Measurements from ENCODE around the gene PSME3IP1. TPM values are rescaled to one million over a fixed set of nuclear protein-coding genes. Genes with fewer than 3 reads are reported as not detected.

Gene PSME3IP1
- total and polyA plus RNA-seq, 2 of the 8 experiments (the other 6 are each of a cell fraction or from before 2014, with no cell fraction given): 95.1 to 98.3 TPM

DNA sequence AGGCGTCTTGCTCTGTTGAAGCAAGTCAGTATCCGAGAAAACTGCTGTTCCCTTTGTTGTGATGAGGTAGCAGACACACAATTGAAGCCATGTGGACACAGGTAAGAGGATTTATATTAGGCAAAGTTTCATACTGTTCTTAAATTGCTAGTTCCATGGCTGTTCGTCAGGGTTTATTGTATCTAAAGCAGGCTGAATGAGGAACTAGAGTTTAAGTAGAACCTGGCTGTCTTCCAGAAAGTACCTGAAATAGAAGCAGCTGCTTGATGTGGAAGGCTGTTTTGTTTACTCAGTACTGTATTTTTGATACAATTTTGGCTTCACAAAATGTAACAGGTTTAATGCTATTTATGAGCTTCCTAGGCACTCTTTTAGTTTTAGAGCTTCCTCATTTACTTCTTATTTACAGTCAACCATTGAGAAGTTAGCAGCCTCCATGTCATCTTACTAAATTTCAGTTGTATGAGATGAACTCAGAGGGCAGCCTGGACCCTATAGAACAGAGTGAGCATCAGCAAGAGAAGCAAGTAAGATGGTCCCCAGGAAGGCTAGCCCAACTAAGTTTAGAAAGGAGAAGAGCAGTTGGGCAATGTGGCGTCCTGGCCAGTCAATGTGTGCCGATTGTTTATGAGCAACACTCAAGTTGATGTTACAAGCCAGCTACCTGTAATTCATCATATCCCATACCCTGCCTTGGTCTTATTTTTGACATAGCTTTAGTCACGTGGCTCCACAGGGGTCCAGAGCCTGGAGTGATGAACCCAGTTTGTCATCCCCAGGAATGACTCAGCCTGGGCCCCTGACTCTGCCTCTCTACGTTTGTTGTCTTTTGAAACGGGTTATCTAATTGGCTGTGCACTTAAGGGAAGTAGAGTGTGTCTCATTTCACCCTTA lies 49.5 kb upstream of the PSME3IP1 start:
- ChIA-PET POLR2A (ENCODE audit: partially characterized antibody) (interaction anchor here (1.4 kb wide), 1 partner anchor 10 kb away, joined by 3 read pairs; no protein-coding TSS in a partner anchor), CTCF (ENCODE audit: partially characterized antibody) (interaction anchor here (0.5 to 1.3 kb wide), 2 partner anchors 12 to 14 kb away, joined by 3 read pairs; no protein-coding TSS in a partner anchor)

More for the DNA sequence above, 49.5 kb upstream of the PSME3IP1 start:
- DNase-seq (ENCODE audit: low read depth in 1 of 2, low spot score in 2 of 2) (no peak), FAIRE-seq (no peak)
- Histone ChIP-seq H3K9me3 (ENCODE audit: insufficient read depth in 2 of 2, low read depth in 1 of 2, low read length in 1 of 2) (no peaks in the 10 kb centered on the region), H3K27me3 (replicated peaks in 1 of 4; ENCODE audit: control insufficient read depth in 3 of 4, extremely low read depth in 1 of 4, insufficient read depth in 3 of 4, low read length in 3 of 4) (no peaks in the 10 kb centered on the region), H2BK20ac (ENCODE audit: low read length) (no peak overlapping the region), H3K14ac (ENCODE audit: insufficient read length) (no peak overlapping the region), H3K27ac (ENCODE audit: low read depth, low read length) (no peak overlapping the region), H3K4me3 (ENCODE audit: extremely low read depth in 1 of 4, insufficient read depth in 2 of 4, low read depth in 3 of 4, low read length in 4 of 4) (no peak overlapping the region), H4K91ac (replicated peaks; ENCODE audit: insufficient read length, low read length) (no peak overlapping the region), H3K9ac (replicated peaks in 1 of 4; ENCODE audit: extremely low read depth in 1 of 4, low read depth in 3 of 4, low read length in 3 of 4) (no peak overlapping the region), H2BK120ac (replicated peaks; ENCODE audit: low read depth, low read length) (no peak overlapping the region), H3K18ac (ENCODE audit: extremely low read depth, low read length) (no peak overlapping the region), H2AFZ (ENCODE audit: low read length) (no peak overlapping the region), H3K23me2 (ENCODE audit: low read depth, low read length) (peaks cover 2% of the 10 kb centered on the region), H2AK5ac (ENCODE audit: low read depth, low read length) (no peak overlapping the region), H3K4me2 (ENCODE audit: insufficient read depth in 1 of 2, low read depth in 2 of 2, low read length in 2 of 2) (no peak overlapping the region), H4K8ac (ENCODE audit: extremely low read depth, insufficient read depth, low read length) (no peak overlapping the region), H2BK5ac (ENCODE audit: low read depth, low read length) (no peak overlapping the region), H3K56ac (replicated peaks; ENCODE audit: insufficient read length, low read depth, low read length) (no peak overlapping the region), H2BK12ac (ENCODE audit: low read depth, low read length) (no peak overlapping the region), H4K5ac (ENCODE audit: insufficient read length, low read depth, low read length) (no peak overlapping the region), H3K79me1 (ENCODE audit: low read depth, low read length) (no peaks in the 10 kb centered on the region), H3K23ac (ENCODE audit: insufficient read length) (no peak overlapping the region), H3K36me3 (ENCODE audit: control insufficient read depth in 2 of 4, insufficient read depth in 4 of 4, low read length in 3 of 4) (peaks cover 18 to 45% (median 32%) of the 10 kb centered on the region in 4 experiments; a peak in 7 of 8 replicates), H3K4me1 (replicated peaks in 1 of 4; ENCODE audit: control insufficient read depth in 3 of 4, insufficient read depth in 4 of 4, low read length in 3 of 4) (no peaks in the 10 kb centered on the region), H4K20me1 (replicated peaks in 1 of 2; ENCODE audit: control insufficient read depth in 1 of 2, insufficient read depth in 2 of 2, low read length in 2 of 2) (no peaks in the 10 kb centered on the region), H3K4ac (replicated peaks; ENCODE audit: insufficient read length, low read depth, low read length) (no peak overlapping the region), H2BK15ac (ENCODE audit: low read length) (no peak overlapping the region), H3K79me2 (ENCODE audit: control insufficient read depth in 1 of 2, insufficient read depth in 2 of 2, low read length in 2 of 2) (no peaks in the 10 kb centered on the region)
- TF ChIP-seq ZNF274 (IDR thresholded peaks at IDR 0.05; ENCODE audit: borderline replicate concordance, extremely low read depth, low read length): no peak
- TF ChIP-seq NRF1 (IDR thresholded peaks at IDR 0.05; ENCODE audit: low read depth, low read length): no peak
- no peak for TF ChIP-seq EP300 (IDR thresholded peaks at IDR 0.05; ENCODE audit: borderline replicate concordance in 1 of 2, low read depth in 2 of 2, low read length in 2 of 2)
- no peak for TF ChIP-seq FOSL1 (IDR thresholded peaks at IDR 0.05; ENCODE audit: insufficient read depth, low read depth, low read length)
- TF ChIP-seq, protein P1, sequence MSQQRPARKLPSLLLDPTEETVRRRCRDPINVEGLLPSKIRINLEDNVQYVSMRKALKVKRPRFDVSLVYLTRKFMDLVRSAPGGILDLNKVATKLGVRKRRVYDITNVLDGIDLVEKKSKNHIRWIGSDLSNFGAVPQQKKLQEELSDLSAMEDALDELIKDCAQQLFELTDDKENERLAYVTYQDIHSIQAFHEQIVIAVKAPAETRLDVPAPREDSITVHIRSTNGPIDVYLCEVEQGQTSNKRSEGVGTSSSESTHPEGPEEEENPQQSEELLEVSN (IDR thresholded peaks at IDR 0.05): no peak
- TF ChIP-seq, protein P2, sequence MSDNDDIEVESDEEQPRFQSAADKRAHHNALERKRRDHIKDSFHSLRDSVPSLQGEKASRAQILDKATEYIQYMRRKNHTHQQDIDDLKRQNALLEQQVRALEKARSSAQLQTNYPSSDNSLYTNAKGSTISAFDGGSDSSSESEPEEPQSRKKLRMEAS (IDR thresholded peaks at IDR 0.05): no peak
- TF ChIP-seq BRCA1 (IDR thresholded peaks at IDR 0.05; ENCODE audit: low read depth, low read length): no peak
- TF ChIP-seq HDAC2 (IDR thresholded peaks at IDR 0.05; ENCODE audit: borderline replicate concordance in 1 of 2, low read depth in 2 of 2, low read length in 2 of 2): no peak
- 87% methylated on average over 8 of the region's 8 CpGs; no CpG with 5 or more reads in 1 of the 2 experiments for WGBS, 2 experiments (ENCODE audit: extremely low coverage in 1 of 2, insufficient coverage in 1 of 2, insufficient read length in 1 of 2, insufficient replicate concordance in 2 of 2, low coverage in 1 of 2, low lambda C conversion rate in 2 of 2, missing lambda C conversion rate in 1 of 2)
